SH-SY5Y (cell line): ENCODE measurements around the gene LYSET.

ENCODE experiments used
- GATA2 ChIP-seq: IDR thresholded peaks from 2 replicates; pipeline ENCODE4 v1.6.1; 2011; ENCODE audit warnings: mild to moderate bottlenecking, low read depth, low read length
- GATA3 ChIP-seq: IDR thresholded peaks from 2 replicates; pipeline ENCODE4 v1.6.1; 2011; ENCODE audit warnings: low read depth, mild to moderate bottlenecking, low read length, moderate library complexity

- TF ChIP-seq GATA2 (no peak), GATA3 (no peak)
These were observed 24.7 kb upstream of the LYSET start for GRCh38 chr14:93160353-93160801.
